ENCODE measurements around the gene RBMS1.
"Not testable (repeated sequence)": the region's sequence is repeated elsewhere in the genome, so short reads cannot be mapped to it uniquely, and the experiment has no call there.

The RBMS1 gene

GRCh38 chr2:160459538-160460332 lies 33.9 kb downstream of the RBMS1 start:
- ChIA-PET POLR2A (no interaction called here), CTCF (no interaction called here)
- no peak for DNase-seq (ENCODE audit: extremely low spot score)
- no peak for TF ChIP-seq CTCF (IDR thresholded peaks at IDR 0.05; ENCODE audit: control extremely low read depth, extremely low read depth, low read depth, missing control alignments)

GRCh38 chr2:160458718-160459453 lies 34.7 kb downstream of the RBMS1 start:
- DNase-seq (ENCODE audit: extremely low spot score): no peak
- ChIA-PET POLR2A (no interaction called here), CTCF (no interaction called here)
- TF ChIP-seq CTCF (IDR thresholded peaks at IDR 0.05; ENCODE audit: control extremely low read depth, extremely low read depth, low read depth, missing control alignments): no peak

GRCh38 chr2:160457588-160457987 lies 36.0 kb downstream of the RBMS1 start:
- DNase-seq (ENCODE audit: extremely low spot score): no peak
- CTCF ChIA-PET: no interaction called here
- POLR2A ChIA-PET: no interaction called here
- TF ChIP-seq CTCF (IDR thresholded peaks at IDR 0.05; ENCODE audit: control extremely low read depth, extremely low read depth, low read depth, missing control alignments): no peak

GRCh38 chr2:160454070-160454797 lies 39.4 kb downstream of the RBMS1 start:
- no peak for DNase-seq (ENCODE audit: extremely low spot score)
- no peak for TF ChIP-seq CTCF (IDR thresholded peaks at IDR 0.05; ENCODE audit: control extremely low read depth, extremely low read depth, low read depth, missing control alignments)
- POLR2A ChIA-PET: no interaction called here
- CTCF ChIA-PET: no interaction called here

- TF ChIP-seq CTCF (IDR thresholded peaks at IDR 0.05; ENCODE audit: control extremely low read depth, extremely low read depth, low read depth, missing control alignments): no peak
- POLR2A ChIA-PET: no interaction called here
- CTCF ChIA-PET: no interaction called here
- DNase-seq (ENCODE audit: extremely low spot score): no peak
These were observed 40.3 kb downstream of the RBMS1 start for GRCh38 chr2:160453111-160453820.

- TF ChIP-seq CTCF (IDR thresholded peaks at IDR 0.05; ENCODE audit: control extremely low read depth, extremely low read depth, low read depth, missing control alignments): no peak
- ChIA-PET POLR2A (no interaction called here), CTCF (no interaction called here)
- DNase-seq (ENCODE audit: extremely low spot score): no peak
These were observed 43.1 kb downstream of the RBMS1 start for GRCh38 chr2:160450486-160450885.

GRCh38 chr2:160448821-160449220 lies 44.8 kb downstream of the RBMS1 start:
- POLR2A ChIA-PET: not testable (repeated sequence)

More at GRCh38 chr2:160448821-160449220, 44.8 kb downstream of the RBMS1 start:
- CTCF ChIA-PET; DNase-seq (ENCODE audit: extremely low spot score): not testable (repeated sequence)

Data from GM10248 (cell line).